Adrenal gland (tissue), 12 donors: ENCODE results near the gene TIMP3. TPM values are rescaled to one million over a fixed set of nuclear protein-coding genes. Genes with fewer than 3 reads are reported as not detected.

Source experiments
- DNase-seq, 7 donors: peaks; one replicate each; pipeline ENCODE4 v3.0.0-alpha.2; 2019 to 2020
- H3K27ac ChIP-seq, 5 donors: fragments of 200-600 bp; sonication (generic) in 4 of 5; 1 replicate in 3 of 5; 2 replicates in 2 of 5; pipeline versions ENCODE4 v1.5.1 to v1.8.0; 2016 to 2020; ENCODE audit warnings: mild to moderate bottlenecking in 1 of 5
- H3K27me3 ChIP-seq: fragments of 200-600 bp; 2 replicates; pipeline ENCODE4 v1.8.0; 2021
- H3K36me3 ChIP-seq, 2 donors: fragments of 200-600 bp; replicated peaks in 1 of 2; 1 replicate in 1 of 2; 2 replicates in 1 of 2; pipeline versions ENCODE4 v1.5.1 to v1.8.0; 2018 to 2022
- H3K4me1 ChIP-seq, 2 donors: fragments of 200-600 bp; replicated peaks in 1 of 2; 1 replicate in 1 of 2; 2 replicates in 1 of 2; pipeline versions ENCODE4 v1.5.1 to v1.8.0; 2018 to 2021
- H3K4me3 ChIP-seq, 4 donors: fragments of 200-600 bp; sonication (generic) in 3 of 4; one replicate each; pipeline ENCODE4 v1.5.1; 2016 to 2018
- H3K9me3 ChIP-seq, 3 donors: fragments of 200-600 bp; sonication (generic) in 1 of 3; replicated peaks in 1 of 3; 1 replicate in 2 of 3; 2 replicates in 1 of 3; pipeline versions ENCODE4 v1.5.1 to v1.8.0; 2016 to 2021
- POLR2A ChIP-seq, 2 donors: fragments of 450-650 bp; IDR thresholded peaks; one replicate each; pipeline ENCODE4 v1.6.1; 2017; ENCODE audit warnings: antibody characterized with exemption in 2 of 2, mild to moderate bottlenecking in 2 of 2, moderate library complexity in 1 of 2
- WGBS, 4 donors: extraction: QIAGEN DNeasy Blood & Tissue Kit in 2 of 4; methylation state at CpG; one replicate each; pipeline versions ENCODE4 v1.1.5 to v1.1.7; 2013 to 2017; 5-methylcytosine and 5-hydroxymethylcytosine counted together
- intact Hi-C, 2 donors: fragments of 100-400 bp; cut with DNase I; formaldehyde crosslinking; loops; one replicate each; pipeline versions ENCODE4 v1.14.1 to v1.15.0; 2022 to 2023
- polyA plus RNA-seq, 3 donors: library from polyadenylated mRNA; stranded (reverse); fragments of 200-250 nt in 2 of 3; fragments of 350-450 nt in 1 of 3; fragmentation: Illumina TruSeq in 1 of 3; extraction: RNeasy Lipid Tissue Mini Kit (QIAGEN cat#74804) in 1 of 3; gene quantifications; one replicate each; pipeline ENCODE4 v1.2.3, GENCODE V29; 2013 to 2014
- total RNA-seq, 9 donors: library from RNA; depleted of rRNA in 4 of 9; stranded (reverse); fragments of >200 nt in 4 of 9; fragments of 120-200 nt in 1 of 9; fragmentation: NEBNext Ultra II Directional in 1 of 9; extraction: Animal tissue kit (Norgen Biotek cat#: 25700) in 1 of 9; gene quantifications; one replicate each; pipeline versions ENCODE4 v1.1.0 to v1.2.4, GENCODE V29; 2013 to 2023
- TF ChIP-seq, protein P1 (sequence below), 6 experiments: fragments of 450-650 bp in 4 of 6; fragments of 200-600 bp in 2 of 6; sonication (generic) in 1 of 6; IDR thresholded peaks; 1 replicate in 5 of 6; 2 replicates in 1 of 6; pipeline versions ENCODE4 v1.5.1 to v1.8.0; 2016 to 2021; ENCODE audit warnings: antibody characterized with exemption in 6 of 6, mild to moderate bottlenecking in 2 of 6, moderate library complexity in 1 of 6
- donor health status: healthy with polysubstance abuse.
- donor health status: Bipolar disorder and iron deficiency.
- donor health status: DM: yes; HTN: yes; CAD: no.
- donor health status: DM: no; HTN: no; CAD: no.
- donor health status: DM: no; HTN: no; CAD: no.
- donor health status: DM: yes; HTN: yes; CAD: no.

Gene TIMP3
- total and polyA plus RNA-seq, 12 donors, result 78.0 to 677 (median 334) TPM

DNA sequence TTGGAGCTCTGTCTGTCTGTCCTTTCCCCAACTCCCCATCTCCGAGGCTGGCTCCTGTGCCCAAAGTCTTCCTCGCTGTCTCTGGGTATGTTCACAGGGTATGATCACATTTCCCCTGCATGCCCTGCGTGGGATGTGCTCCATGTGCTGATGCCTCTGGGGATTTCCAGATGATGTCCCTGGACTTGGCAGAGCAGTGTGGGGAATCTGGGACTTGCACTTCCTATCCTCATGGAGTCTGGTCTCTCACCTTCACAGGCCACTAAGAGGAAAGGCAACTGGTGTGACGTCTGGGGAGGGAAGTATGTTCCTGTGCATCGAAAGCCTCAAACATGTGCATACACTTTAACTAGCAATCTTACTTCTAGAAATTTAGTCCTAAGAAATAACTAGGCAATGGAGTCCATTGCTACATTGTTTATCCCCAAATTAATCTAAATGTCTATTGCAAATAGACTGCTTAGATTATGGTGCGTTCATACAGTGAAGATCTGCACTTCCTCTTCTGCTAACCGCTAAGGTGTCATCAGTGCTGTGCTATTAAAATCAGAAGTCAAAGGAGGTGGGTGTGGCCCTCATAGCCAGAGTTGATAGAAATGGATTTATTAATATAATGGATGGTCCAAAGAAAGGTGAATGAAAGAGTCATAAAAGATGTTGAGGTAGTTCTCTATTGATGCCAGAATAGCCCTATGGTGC is 20.8 kb downstream of the TIMP3 start:
- WGBS, 4 donors, result 70 to 79% (median 75%) methylated on average over 7 of the region's 7 CpGs
- DNase-seq, result no peak

DNA sequence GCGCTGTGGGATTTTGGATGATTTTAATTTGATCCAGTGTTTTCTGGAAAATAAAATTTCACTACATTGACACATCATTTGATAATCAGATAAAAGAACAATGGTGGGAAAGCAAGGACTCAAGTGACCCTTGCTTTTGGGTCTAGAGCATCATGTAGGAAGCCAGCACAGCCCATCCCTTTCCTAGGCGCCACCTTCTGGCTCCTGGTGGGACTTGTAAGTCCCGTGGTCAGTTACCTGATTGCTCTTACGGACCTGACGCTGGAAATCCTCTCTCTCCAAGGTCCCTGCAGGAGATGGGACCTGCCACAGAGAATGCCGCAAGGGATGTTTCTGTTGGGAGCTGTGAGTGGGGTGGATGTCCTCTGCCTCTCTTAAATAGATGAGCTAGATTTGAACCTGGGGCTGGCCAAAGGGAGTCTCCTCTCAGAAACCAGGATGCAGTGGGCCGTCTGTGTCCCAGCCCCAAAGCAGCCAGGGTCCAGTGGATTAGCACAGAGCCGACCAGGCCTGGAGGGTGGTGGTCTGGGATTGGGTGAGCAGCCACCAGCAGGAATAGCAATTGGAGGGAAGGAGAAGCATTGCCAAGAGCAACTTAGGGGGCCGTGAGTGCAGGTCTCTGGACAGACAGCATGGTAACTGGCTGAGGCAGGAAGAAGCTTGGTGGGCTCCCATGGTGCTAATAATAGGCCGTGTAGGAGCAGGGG is 21.7 kb downstream of the TIMP3 start:
- H3K4me3 ChIP-seq, result no peak overlapping the region
- intact Hi-C loops, result no loop called here
- peak in 1 of 7 donors; percentile 52 for DNase-seq
- peak overlapping the region in 2 of 5 donors; percentile 27 to 30 for H3K27ac ChIP-seq
- no peaks in the 10 kb centered on the region for H3K27me3 ChIP-seq
- 59 to 75% (median 65%) methylated on average over 7 to 10 of the region's 10 CpGs for WGBS, 4 donors
- TF ChIP-seq POLR2A (IDR thresholded peaks at IDR 0.05), result no peak
- TF ChIP-seq, protein P1, sequence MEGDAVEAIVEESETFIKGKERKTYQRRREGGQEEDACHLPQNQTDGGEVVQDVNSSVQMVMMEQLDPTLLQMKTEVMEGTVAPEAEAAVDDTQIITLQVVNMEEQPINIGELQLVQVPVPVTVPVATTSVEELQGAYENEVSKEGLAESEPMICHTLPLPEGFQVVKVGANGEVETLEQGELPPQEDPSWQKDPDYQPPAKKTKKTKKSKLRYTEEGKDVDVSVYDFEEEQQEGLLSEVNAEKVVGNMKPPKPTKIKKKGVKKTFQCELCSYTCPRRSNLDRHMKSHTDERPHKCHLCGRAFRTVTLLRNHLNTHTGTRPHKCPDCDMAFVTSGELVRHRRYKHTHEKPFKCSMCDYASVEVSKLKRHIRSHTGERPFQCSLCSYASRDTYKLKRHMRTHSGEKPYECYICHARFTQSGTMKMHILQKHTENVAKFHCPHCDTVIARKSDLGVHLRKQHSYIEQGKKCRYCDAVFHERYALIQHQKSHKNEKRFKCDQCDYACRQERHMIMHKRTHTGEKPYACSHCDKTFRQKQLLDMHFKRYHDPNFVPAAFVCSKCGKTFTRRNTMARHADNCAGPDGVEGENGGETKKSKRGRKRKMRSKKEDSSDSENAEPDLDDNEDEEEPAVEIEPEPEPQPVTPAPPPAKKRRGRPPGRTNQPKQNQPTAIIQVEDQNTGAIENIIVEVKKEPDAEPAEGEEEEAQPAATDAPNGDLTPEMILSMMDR (IDR thresholded peaks at IDR 0.05), result peak in 5 of 6 experiments; percentile 15 to 40 (median 35)
- no peaks in the 10 kb centered on the region for H3K9me3 ChIP-seq
- H3K4me1 ChIP-seq, result peaks cover 11 to 64% of the 10 kb centered on the region in 2 donors
- peaks cover 0 to 5% of the 10 kb centered on the region in 2 donors for H3K36me3 ChIP-seq

More for the DNA sequence above, 20.8 kb downstream of the TIMP3 start:
- intact Hi-C loops, result no loop called here
- Histone ChIP-seq H3K27me3 (no peaks in the 10 kb centered on the region), H3K36me3 (peaks cover 0 to 5% of the 10 kb centered on the region in 2 donors), H3K9me3 (no peaks in the 10 kb centered on the region), H3K27ac (peak overlapping the region in 1 of 5 donors; percentile 6), H3K4me1 (peaks cover 8 to 64% of the 10 kb centered on the region in 2 donors), H3K4me3 (no peak overlapping the region)
- TF ChIP-seq, protein P1 (IDR thresholded peaks at IDR 0.05), result no peak
- no peak for TF ChIP-seq POLR2A (IDR thresholded peaks at IDR 0.05)

DNA sequence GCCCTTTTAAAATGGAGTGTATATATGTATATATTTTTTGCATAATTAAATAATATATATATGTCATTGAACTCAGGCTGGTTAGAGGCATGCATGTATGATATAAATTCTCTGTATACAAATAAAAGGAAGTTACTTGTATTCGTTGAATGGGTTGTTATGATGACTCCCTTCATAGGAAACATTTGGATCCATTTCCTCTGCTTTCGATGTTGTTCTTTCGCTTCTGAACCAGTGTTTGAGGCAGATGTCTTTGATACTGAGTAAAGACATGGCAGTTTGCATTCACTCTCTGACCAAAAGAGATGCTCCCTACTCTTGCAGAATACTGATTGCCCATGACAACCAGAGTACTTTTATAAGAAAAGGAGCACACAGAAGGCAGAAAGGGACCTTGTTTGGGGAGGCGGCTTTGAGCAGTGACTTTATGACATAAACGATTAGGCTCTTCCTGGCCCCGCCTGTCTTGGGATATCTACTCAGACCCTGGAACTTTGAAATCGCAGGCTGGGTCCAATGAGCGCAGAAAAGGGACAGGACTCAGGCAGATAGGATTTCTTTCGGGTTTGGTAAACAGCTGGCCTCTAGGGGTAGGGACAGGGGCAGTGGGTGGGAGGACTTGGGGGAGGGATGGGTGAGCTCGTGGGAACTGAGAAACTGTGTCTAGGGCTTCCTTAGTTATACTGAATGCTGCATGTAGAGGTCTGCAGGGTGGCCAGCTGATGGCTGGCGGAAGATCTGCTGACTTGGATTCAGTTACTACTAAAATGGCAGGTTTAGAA is 23.2 kb downstream of the TIMP3 start:
- intact Hi-C loops, result no loop called here
- Histone ChIP-seq H3K27ac (peak overlapping the region in 2 of 5 donors; percentile 49 to 52), H3K4me3 (no peak overlapping the region), H3K4me1 (peaks cover 14 to 66% of the 10 kb centered on the region in 2 donors), H3K27me3 (no peaks in the 10 kb centered on the region), H3K36me3 (peaks cover 0 to 5% of the 10 kb centered on the region in 2 donors), H3K9me3 (no peaks in the 10 kb centered on the region)
- WGBS, 4 donors, result 65 to 72% (median 67%) methylated on average over 11 of the region's 11 CpGs
- TF ChIP-seq POLR2A (IDR thresholded peaks at IDR 0.05), result no peak
- TF ChIP-seq, protein P1 (IDR thresholded peaks at IDR 0.05), result no peak
- no peak for DNase-seq

DNA sequence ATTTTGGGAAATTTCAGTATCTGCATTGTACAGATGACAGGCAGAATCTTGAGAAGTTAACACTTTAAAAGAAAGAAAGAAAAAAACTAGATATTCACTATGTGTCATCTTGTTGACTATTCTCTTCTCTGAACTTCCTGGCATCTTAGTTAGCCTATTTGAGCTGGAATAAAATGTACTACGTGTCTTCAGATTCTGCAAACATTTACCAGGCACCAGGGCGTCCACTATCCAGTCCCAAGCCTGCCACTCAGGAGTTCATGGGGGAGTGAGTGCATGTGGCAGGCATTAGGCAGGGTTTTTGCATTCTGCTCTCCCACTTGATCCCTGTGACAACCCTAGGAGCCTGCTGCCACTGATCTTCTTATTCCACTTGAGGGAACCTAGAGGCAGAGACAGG is 25.0 kb downstream of the TIMP3 start:
- WGBS, 4 donors, result 56 to 73% (median 67%) methylated on average over 2 of the region's 2 CpGs
- H3K4me3 ChIP-seq, result no peak overlapping the region
- no peaks in the 10 kb centered on the region for H3K27me3 ChIP-seq
- intact Hi-C loops, result no loop called here
- TF ChIP-seq, protein P1 (IDR thresholded peaks at IDR 0.05), result no peak
- no peak for TF ChIP-seq POLR2A (IDR thresholded peaks at IDR 0.05)
- DNase-seq, result no peak
- peaks cover 18 to 73% of the 10 kb centered on the region in 2 donors for H3K4me1 ChIP-seq
- peak overlapping the region in 2 of 5 donors; percentile 62 to 78 for H3K27ac ChIP-seq
- H3K9me3 ChIP-seq, result no peaks in the 10 kb centered on the region
- H3K36me3 ChIP-seq, result peaks cover 0 to 2% of the 10 kb centered on the region in 2 donors
